Activated CD4-positive, alpha-beta memory T cell treated with anti-CD3 and anti-CD28 coated beads for 36 hours (primary cell): ENCODE data around the gene SLC25A28. TPM values are rescaled to one million over a fixed set of nuclear protein-coding genes. Genes with fewer than 3 reads are reported as not detected.

Source experiments
- CTCF ChIA-PET: fragments of 350-600 bp; sonication (Branson Sonifier 250); formaldehyde crosslinking; loops from one replicate; lab custom pipeline; 2021; ENCODE audit warnings: antibody characterized with exemption, inconsistent platforms; lab: Charles Lee
- POLR2A ChIA-PET: fragments of 350-600 bp; sonication (Branson Sonifier 250); formaldehyde crosslinking; loops from one replicate; lab custom pipeline; 2021; ENCODE audit warnings: antibody characterized with exemption; lab: Charles Lee
- DNase-seq: peaks from one replicate; pipeline ENCODE4 v3.0.0-alpha.2; 2020
- H3K27ac Mint-ChIP-seq: one replicate; pipeline ENCODE4 v1.8.0; 2021; ENCODE audit warnings: mixed read lengths
- H3K27me3 Mint-ChIP-seq: one replicate; pipeline ENCODE4 v1.8.0; 2021; ENCODE audit warnings: mixed read lengths
- H3K36me3 Mint-ChIP-seq: one replicate; pipeline ENCODE4 v1.8.0; 2021; ENCODE audit warnings: mixed read lengths
- H3K4me1 Mint-ChIP-seq: one replicate; pipeline ENCODE4 v1.8.0; 2021; ENCODE audit warnings: low read depth, mixed read lengths
- H3K4me3 Mint-ChIP-seq: one replicate; pipeline ENCODE4 v1.8.0; 2021; ENCODE audit warnings: mild to moderate bottlenecking, mixed read lengths
- H3K9me3 Mint-ChIP-seq: one replicate; pipeline ENCODE4 v1.8.0; 2021; ENCODE audit warnings: mixed read lengths
- intact Hi-C: fragments of 100-400 bp; cut with micrococcal nuclease; formaldehyde crosslinking; loops from one replicate; pipeline ENCODE4 v1.15.1; 2023
- total RNA-seq, 2 experiments: library from RNA; stranded (reverse); gene quantifications; one replicate each; pipeline ENCODE4 v1.2.3, GENCODE V29; 2021

The SLC25A28 gene
- total RNA-seq, 2 experiments from 2014 or later: 69.9 to 70.9 TPM

DNA sequence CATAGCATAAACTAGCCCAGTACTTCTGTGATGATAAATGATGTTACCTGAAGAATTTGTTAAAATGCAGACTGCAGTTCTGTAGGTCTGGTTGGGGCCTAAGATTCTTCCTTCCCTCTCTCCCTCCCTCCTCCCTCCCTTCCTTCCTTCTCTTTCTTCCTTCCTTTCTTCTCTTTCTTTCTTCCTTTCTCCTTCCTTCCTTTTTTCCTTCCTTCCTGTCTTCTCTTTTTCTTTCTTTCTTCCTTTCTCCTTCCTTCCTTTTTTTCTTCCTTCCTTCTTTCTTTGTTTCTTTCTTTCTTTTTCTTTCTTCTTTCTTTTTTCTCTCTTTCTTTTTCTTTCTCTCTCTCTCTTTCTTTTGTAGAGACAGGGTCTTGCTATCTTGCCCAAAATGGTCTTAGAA is 3.7 kb upstream of the SLC25A28 start:
- no peak overlapping the region for H3K27ac Mint-ChIP-seq
- peaks cover 5% of the 10 kb centered on the region for H3K36me3 Mint-ChIP-seq
- peaks cover 3% of the 10 kb centered on the region for H3K27me3 Mint-ChIP-seq
- H3K9me3 Mint-ChIP-seq: no peaks in the 10 kb centered on the region
- no peak overlapping the region for H3K4me3 Mint-ChIP-seq
- intact Hi-C loops: no loop called here
- CTCF ChIA-PET: interaction anchor here (1.0 to 2.7 kb wide), 3 partner anchors 10 to 188 kb away, joined by 3 to 11 read pairs (median 4); no protein-coding TSS in a partner anchor
- DNase-seq: no peak
- peaks cover 13% of the 10 kb centered on the region for H3K4me1 Mint-ChIP-seq
- POLR2A ChIA-PET: no interaction called here

- Mint-ChIP-seq H3K27ac (peak overlapping the region; percentile 96), H3K27me3 (no peaks in the 10 kb centered on the region), H3K36me3 (peaks cover 14% of the 10 kb centered on the region), H3K4me1 (peaks cover 31% of the 10 kb centered on the region), H3K4me3 (peak overlapping the region; percentile 80), H3K9me3 (no peaks in the 10 kb centered on the region)
- intact Hi-C loops: loop anchor here (2.0 kb wide), 1 partner anchor 385 kb away; no protein-coding TSS in a partner anchor
- CTCF ChIA-PET: interaction anchor here (0.8 to 2.7 kb wide), 6 partner anchors 9 to 186 kb away, joined by 3 to 11 read pairs (median 3); partner anchors contain the start of gene ENTPD7
- DNase-seq: no peak
- POLR2A ChIA-PET: interaction anchor here (1.1 to 5.2 kb wide), 4 partner anchors 10 to 192 kb away, joined by 4 to 55 read pairs (median 22); partner anchors contain the start of genes COX15, CUTC, ENTPD7 and GOT1
Measured at GRCh38 chr10:99621454-99622251, 1.4 kb upstream of the SLC25A28 start.

DNA sequence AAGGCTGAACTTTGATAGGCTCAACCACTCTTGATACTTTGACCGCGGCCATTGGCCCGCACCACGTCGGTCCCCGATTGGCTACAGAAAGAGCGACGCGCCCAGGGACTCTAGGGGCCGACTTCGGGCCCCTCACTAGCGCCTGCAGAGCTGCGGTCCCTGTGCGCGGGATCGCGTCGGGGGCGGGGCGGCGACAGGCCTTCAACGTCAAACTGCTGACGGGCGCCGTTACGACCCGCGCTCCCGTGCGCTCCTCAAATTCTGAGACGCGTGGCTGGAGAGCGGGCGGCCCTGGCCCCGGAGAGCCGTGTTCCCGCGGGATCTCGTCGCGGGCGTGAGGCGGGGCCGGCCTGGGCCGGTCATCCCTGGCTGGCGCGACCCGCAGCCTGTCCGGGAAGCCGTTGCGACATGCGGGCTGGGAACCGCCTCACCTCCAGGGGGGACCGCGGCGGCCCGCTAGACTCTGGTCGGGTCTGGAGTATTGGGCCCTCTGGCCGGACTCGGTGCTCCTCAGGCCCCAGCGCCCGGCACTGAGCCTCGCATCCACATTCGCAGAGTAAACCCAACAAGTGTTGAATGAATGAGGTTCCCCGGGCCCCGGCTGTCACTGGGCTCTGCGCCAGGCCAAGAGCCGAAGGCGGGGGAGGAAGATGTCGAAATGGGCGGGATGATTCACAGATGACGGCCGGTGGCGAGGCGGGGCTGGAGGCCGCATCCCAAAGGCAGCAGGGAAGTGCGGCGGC is 643 bp upstream of the SLC25A28 start:
- ChIA-PET CTCF (interaction anchor here (0.6 to 2.7 kb wide), 6 partner anchors 9 to 185 kb away, joined by 3 to 11 read pairs (median 3); partner anchors contain the start of gene ENTPD7), POLR2A (interaction anchor here (1.0 to 5.2 kb wide), 5 partner anchors 11 to 191 kb away, joined by 4 to 55 read pairs (median 20); partner anchors contain the start of genes COX15, CUTC, ENTPD7 and GOT1)
- intact Hi-C loops: loop anchor here (1.0 to 2.0 kb wide), 6 partner anchors 38 to 1487 kb away; partner anchors contain the start of genes COX15, CUTC, ENTPD7 and GOT1
- peaks cover 37% of the 10 kb centered on the region for H3K4me1 Mint-ChIP-seq
- H3K9me3 Mint-ChIP-seq: no peaks in the 10 kb centered on the region
- peak overlapping the region; percentile 80 for H3K4me3 Mint-ChIP-seq
- H3K36me3 Mint-ChIP-seq: peaks cover 16% of the 10 kb centered on the region
- H3K27ac Mint-ChIP-seq: peak overlapping the region; percentile 96
- no peaks in the 10 kb centered on the region for H3K27me3 Mint-ChIP-seq
- peak; percentile 95 for DNase-seq

DNA sequence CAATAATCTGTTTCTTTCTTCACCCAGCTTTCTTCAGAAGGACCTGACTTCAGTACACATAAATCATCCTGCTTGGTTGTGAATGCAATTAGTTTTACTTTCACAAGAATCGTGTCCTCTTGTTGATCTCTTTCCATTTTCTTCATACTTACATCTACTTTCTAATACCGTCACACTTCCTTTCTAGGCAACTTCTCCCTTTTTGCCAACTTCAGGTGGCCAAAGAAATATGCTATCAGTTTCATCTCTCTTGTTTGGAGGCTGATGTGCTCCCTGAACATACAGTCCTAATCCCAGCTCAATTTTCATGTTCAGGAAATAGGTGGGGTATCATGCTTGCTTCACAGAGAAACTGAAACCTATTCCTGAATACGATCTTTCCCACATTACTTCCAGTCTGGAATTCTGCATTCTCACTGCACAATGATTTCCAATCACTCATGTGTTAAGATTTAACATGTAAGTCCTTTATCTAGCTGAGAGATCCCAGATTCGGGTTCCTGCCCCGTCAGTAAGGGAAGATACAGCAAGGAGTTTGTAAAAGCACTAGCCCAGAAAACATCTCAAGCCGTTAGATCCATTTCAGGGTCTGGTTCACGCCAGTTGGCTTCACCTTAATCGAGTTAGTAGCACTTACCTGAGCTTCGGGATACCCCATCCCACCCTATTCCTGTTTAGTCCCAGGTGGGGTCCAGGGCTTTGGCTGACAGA is 994 bp downstream of the SLC25A28 start:
- ChIA-PET CTCF (interaction anchor here (0.9 to 8.9 kb wide), 3 partner anchors 59 to 189 kb away, joined by 3 to 106 read pairs (median 5); partner anchors contain the start of gene GOT1), POLR2A (interaction anchor here (0.9 to 5.2 kb wide), 5 partner anchors 40 to 189 kb away, joined by 3 to 55 read pairs (median 5); partner anchors contain the start of genes COX15, CUTC, ENTPD7 and GOT1)
- intact Hi-C loops: loop anchor here (1.0 to 5.0 kb wide), 2 partner anchors 92 to 568 kb away; partner anchors contain the start of gene ERLIN1
- peaks cover 22% of the 10 kb centered on the region for H3K36me3 Mint-ChIP-seq
- H3K27ac Mint-ChIP-seq: peak overlapping the region; percentile 91
- no peaks in the 10 kb centered on the region for H3K27me3 Mint-ChIP-seq
- DNase-seq: no peak
- H3K4me3 Mint-ChIP-seq: peak overlapping the region; percentile 85
- no peaks in the 10 kb centered on the region for H3K9me3 Mint-ChIP-seq
- peaks cover 49% of the 10 kb centered on the region for H3K4me1 Mint-ChIP-seq

DNA sequence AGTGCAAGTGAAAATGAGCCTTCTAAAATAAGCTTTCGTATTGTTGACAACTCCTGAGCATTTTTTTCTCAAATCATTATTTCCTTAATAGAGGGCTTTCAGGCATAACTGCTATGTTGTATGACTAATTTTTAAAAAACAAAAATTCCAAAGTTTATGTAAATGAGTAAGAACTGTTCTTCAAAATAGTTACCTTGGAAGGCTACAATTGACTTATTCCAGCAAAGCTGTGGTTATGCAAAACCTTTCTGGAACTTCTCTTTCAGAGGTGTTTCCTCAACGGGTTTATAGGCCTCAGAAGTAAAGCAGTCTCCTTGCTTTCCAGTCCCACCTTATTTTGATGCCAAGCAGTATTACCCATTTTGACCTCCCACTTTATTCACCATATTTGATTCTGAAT is 2.5 kb downstream of the SLC25A28 start:
- Mint-ChIP-seq H3K4me3 (peak overlapping the region; percentile 85), H3K9me3 (no peaks in the 10 kb centered on the region), H3K4me1 (peaks cover 57% of the 10 kb centered on the region), H3K27ac (no peak overlapping the region), H3K27me3 (no peaks in the 10 kb centered on the region), H3K36me3 (peaks cover 23% of the 10 kb centered on the region)
- no peak for DNase-seq
- intact Hi-C loops: loop anchor here (5.0 kb wide), 1 partner anchor 570 kb away; the partner anchor contains the start of gene ERLIN1
- CTCF ChIA-PET: interaction anchor here (1.1 to 8.9 kb wide), 3 partner anchors 59 to 391 kb away, joined by 3 to 106 read pairs (median 97); no protein-coding TSS in a partner anchor
- POLR2A ChIA-PET: interaction anchor here (1.5 to 4.2 kb wide), 3 partner anchors 42 to 188 kb away, joined by 3 to 24 read pairs (median 4); partner anchors contain the start of genes ENTPD7 and GOT1

DNA sequence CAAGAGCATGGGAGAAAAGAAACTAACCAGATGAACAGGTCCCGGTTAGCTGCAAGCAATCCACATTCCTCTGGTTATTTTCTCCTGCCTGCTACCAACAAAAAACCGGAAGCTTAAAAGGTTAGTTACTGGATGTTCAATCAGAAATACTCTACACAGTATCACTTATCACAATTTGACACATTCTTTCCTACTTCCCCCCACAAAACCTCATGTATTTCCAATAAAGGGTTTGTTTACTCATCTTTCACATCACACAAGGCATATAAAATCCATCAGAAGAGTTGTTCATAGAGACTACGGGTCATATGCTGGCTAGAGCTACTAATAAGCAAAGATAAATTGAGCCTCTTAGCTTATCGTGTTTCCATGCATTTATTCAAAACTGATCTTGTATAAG is 4.8 kb downstream of the SLC25A28 start:
- Mint-ChIP-seq H3K9me3 (no peaks in the 10 kb centered on the region), H3K4me3 (peak overlapping the region; percentile 2), H3K27me3 (no peaks in the 10 kb centered on the region), H3K36me3 (peaks cover 37% of the 10 kb centered on the region), H3K27ac (peak overlapping the region; percentile 82), H3K4me1 (peaks cover 60% of the 10 kb centered on the region)
- ChIA-PET CTCF (interaction anchor here (0.6 to 8.9 kb wide), 11 partner anchors 13 to 1210 kb away, joined by 3 to 106 read pairs (median 3); partner anchors contain the start of gene ENTPD7), POLR2A (interaction anchor here (1.0 to 2.6 kb wide), 4 partner anchors 55 to 185 kb away, joined by 3 to 7 read pairs (median 4); partner anchors contain the start of gene GOT1)
- no peak for DNase-seq
- intact Hi-C loops: loop anchor here (5.0 kb wide), 1 partner anchor 572 kb away; the partner anchor contains the start of gene ERLIN1

DNA sequence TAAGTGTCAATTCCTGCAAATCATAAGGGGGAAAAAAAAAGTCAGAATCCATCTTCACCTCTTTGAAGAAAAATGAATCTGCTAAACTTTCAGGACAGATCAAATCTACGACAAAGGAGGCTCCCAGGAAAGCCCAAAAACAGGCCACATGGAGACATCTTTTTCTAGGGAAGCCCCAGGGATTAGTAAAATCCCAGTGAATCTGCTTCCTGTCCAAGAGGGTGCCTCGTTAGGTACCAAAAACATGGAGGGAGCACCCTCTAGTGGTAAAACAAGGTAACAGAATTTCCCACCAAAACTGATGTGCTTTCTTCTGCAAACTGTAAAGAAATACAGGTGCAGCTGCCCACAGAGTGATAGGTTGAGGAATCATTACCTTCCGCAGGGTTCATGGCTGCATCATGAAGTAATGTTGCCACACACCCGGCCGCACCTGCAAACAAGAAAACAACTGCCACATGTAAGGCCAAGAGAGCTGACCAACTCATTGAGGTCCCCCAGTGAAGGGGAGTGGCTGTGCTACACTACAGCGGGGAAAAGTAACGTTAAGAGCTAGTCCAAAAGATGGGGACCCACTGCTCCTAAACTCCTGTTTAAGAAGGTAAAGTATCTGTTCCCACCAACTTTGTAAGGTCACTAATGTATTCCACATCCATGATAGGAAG is 7.9 kb downstream of the SLC25A28 start:
- Mint-ChIP-seq H3K27me3 (no peaks in the 10 kb centered on the region), H3K4me1 (peaks cover 42% of the 10 kb centered on the region), H3K27ac (peak overlapping the region; percentile 70), H3K4me3 (no peak overlapping the region), H3K36me3 (peaks cover 33% of the 10 kb centered on the region), H3K9me3 (no peaks in the 10 kb centered on the region)
- ChIA-PET POLR2A (interaction anchor here (0.6 to 1.2 kb wide), 3 partner anchors 47 to 181 kb away, joined by 3 read pairs; partner anchors contain the start of gene ENTPD7), CTCF (interaction anchor here (0.6 to 8.9 kb wide), 27 partner anchors 9 to 1478 kb away, joined by 3 to 106 read pairs (median 3); partner anchors contain the start of genes CUTC, ENTPD7, GOT1 and R3HCC1L)
- no peak for DNase-seq
- intact Hi-C loops: loop anchor here (1.0 kb wide), 2 partner anchors 52 to 220 kb away; no protein-coding TSS in a partner anchor

DNA sequence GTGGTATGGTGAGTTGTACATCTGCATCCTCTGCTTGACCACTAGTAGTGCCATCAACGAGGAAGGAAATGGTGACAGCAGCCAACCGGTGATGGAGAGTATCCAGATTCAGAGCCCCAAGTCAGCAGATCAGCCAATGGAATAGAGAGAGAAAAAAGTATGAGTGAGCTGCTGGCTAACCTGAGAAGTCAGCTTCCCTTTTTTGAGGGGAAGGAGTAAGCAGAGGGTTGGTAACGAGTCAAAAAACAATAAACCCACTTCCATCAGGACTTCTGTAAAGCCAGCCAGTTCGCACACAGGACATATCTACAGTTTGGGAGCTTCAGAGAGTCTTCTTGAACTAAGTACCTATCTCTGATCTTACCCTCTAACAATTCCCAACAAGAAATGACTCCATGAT is 8.9 kb downstream of the SLC25A28 start:
- Mint-ChIP-seq H3K36me3 (peaks cover 29% of the 10 kb centered on the region), H3K4me3 (no peak overlapping the region), H3K27me3 (no peaks in the 10 kb centered on the region), H3K4me1 (peaks cover 33% of the 10 kb centered on the region), H3K9me3 (no peaks in the 10 kb centered on the region), H3K27ac (no peak overlapping the region)
- ChIA-PET CTCF (interaction anchor here (1.0 to 8.9 kb wide), 8 partner anchors 9 to 181 kb away, joined by 3 to 106 read pairs (median 9); partner anchors contain the start of gene GOT1), POLR2A (no interaction called here)
- DNase-seq: no peak
- intact Hi-C loops: no loop called here

GRCh38 chr10:99610221-99610620 is 10.0 kb downstream of the SLC25A28 start:
- Mint-ChIP-seq H3K36me3 (peaks cover 24% of the 10 kb centered on the region), H3K27me3 (no peaks in the 10 kb centered on the region), H3K4me1 (peaks cover 23% of the 10 kb centered on the region), H3K27ac (no peak overlapping the region), H3K4me3 (no peak overlapping the region), H3K9me3 (no peaks in the 10 kb centered on the region)
- CTCF ChIA-PET: interaction anchor here (2.1 kb wide), 1 partner anchor 175 kb away, joined by 12 read pairs; no protein-coding TSS in a partner anchor
- intact Hi-C loops: no loop called here
- no peak for DNase-seq
- POLR2A ChIA-PET: no interaction called here

DNA sequence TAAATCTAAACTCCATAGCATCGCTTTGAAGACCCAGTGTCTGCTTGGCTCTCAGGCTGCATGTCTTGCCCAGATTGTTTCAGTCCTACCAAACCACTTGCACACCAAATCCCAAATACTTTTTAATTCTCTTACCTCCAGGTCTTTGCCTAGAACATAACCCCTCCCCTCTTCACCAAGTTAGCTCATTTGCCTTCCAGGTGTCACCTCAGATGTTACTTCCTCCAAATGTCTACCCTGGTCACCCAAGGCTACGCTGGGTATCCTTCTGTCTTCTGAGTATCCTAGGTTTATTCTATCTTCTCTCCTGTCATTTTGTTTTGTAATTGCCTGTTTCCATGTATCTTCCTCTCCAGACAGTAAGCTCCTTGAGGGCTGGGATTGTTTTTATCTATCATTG is 11.1 kb downstream of the SLC25A28 start:
- DNase-seq: no peak
- no peak overlapping the region for H3K27ac Mint-ChIP-seq
- H3K4me3 Mint-ChIP-seq: no peak overlapping the region
- POLR2A ChIA-PET: no interaction called here
- intact Hi-C loops: no loop called here
- H3K9me3 Mint-ChIP-seq: no peaks in the 10 kb centered on the region
- H3K4me1 Mint-ChIP-seq: peaks cover 17% of the 10 kb centered on the region
- CTCF ChIA-PET: interaction anchor here (2.1 kb wide), 1 partner anchor 173 kb away, joined by 12 read pairs; no protein-coding TSS in a partner anchor
- H3K36me3 Mint-ChIP-seq: peaks cover 24% of the 10 kb centered on the region
- H3K27me3 Mint-ChIP-seq: no peaks in the 10 kb centered on the region
